ENCODE data around the gene FBLN5. TPM values are rescaled to one million over a fixed set of nuclear protein-coding genes. Genes with fewer than 3 reads are reported as not detected.

The FBLN5 gene
- total and polyA plus RNA-seq, 2 experiments from 2014 or later, result 157 to 337 TPM

- Histone ChIP-seq H3K27me3 (no peaks in the 10 kb centered on the region), H3K9me2 (replicated peaks; ENCODE audit: insufficient read depth) (no peaks in the 10 kb centered on the region), H3K4me3 (no peak overlapping the region), H2AFZ (no peak overlapping the region), H3K4me2 (no peak overlapping the region), H3K4me1 (ENCODE audit: insufficient read depth) (no peaks in the 10 kb centered on the region), H3K36me3 (replicated peaks; ENCODE audit: insufficient read depth, low read depth) (no peaks in the 10 kb centered on the region), H4K20me1 (ENCODE audit: insufficient read depth, poor library complexity, severe bottlenecking) (no peaks in the 10 kb centered on the region), H3K27ac (no peak overlapping the region), H3K9me3 (ENCODE audit: low read depth) (no peaks in the 10 kb centered on the region), H3K79me2 (no peaks in the 10 kb centered on the region)
- 81% methylated on average over 4 of the region's 4 CpGs for WGBS (ENCODE audit: low lambda C conversion rate, missing lambda C conversion rate)
- TF ChIP-seq EZH2 (IDR thresholded peaks at IDR 0.05; ENCODE audit: borderline replicate concordance) (no peak), EZH2phosphoT487 (IDR thresholded peaks at IDR 0.05; ENCODE audit: low read depth, severe bottlenecking, unreplicated experiment) (no peak)
- TF ChIP-seq, protein P1, sequence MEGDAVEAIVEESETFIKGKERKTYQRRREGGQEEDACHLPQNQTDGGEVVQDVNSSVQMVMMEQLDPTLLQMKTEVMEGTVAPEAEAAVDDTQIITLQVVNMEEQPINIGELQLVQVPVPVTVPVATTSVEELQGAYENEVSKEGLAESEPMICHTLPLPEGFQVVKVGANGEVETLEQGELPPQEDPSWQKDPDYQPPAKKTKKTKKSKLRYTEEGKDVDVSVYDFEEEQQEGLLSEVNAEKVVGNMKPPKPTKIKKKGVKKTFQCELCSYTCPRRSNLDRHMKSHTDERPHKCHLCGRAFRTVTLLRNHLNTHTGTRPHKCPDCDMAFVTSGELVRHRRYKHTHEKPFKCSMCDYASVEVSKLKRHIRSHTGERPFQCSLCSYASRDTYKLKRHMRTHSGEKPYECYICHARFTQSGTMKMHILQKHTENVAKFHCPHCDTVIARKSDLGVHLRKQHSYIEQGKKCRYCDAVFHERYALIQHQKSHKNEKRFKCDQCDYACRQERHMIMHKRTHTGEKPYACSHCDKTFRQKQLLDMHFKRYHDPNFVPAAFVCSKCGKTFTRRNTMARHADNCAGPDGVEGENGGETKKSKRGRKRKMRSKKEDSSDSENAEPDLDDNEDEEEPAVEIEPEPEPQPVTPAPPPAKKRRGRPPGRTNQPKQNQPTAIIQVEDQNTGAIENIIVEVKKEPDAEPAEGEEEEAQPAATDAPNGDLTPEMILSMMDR (IDR thresholded peaks at IDR 0.05; ENCODE audit: poor library complexity), result no peak
- no peak for DNase-seq (ENCODE audit: low spot score)
These were observed 85.1 kb downstream of the FBLN5 start for GRCh38 chr14:91862417-91862816.

DNA sequence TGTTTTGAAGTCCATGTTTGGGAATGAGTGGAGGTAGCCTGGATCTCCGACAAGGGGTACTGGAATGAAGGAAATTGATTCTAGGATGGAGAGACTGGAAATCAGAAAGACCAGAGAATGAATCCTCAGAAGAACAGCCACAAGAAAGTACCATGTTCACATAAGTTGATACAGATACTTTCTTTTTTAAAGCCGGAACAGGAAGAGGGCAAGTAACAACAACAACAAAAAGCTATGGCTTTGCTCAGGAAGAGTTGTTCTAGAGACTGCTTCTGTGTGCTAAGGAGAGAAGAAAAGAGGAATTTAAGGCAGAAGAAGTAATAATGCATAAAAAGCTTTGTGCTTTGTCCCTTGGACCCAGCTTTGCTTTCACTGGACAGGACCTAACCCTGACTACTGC, 86.4 kb downstream of the FBLN5 start:
- DNase-seq (ENCODE audit: low spot score), result no peak
- H3K4me3 ChIP-seq, result no peak overlapping the region
- H3K9me2 ChIP-seq (replicated peaks; ENCODE audit: insufficient read depth), result no peaks in the 10 kb centered on the region
- no peaks in the 10 kb centered on the region for H3K79me2 ChIP-seq
- TF ChIP-seq EZH2 (IDR thresholded peaks at IDR 0.05; ENCODE audit: borderline replicate concordance) (no peak), EZH2phosphoT487 (IDR thresholded peaks at IDR 0.05; ENCODE audit: low read depth, severe bottlenecking, unreplicated experiment) (no peak)
- TF ChIP-seq, protein P1 (IDR thresholded peaks at IDR 0.05; ENCODE audit: poor library complexity), result no peak
- H3K27ac ChIP-seq, result no peak overlapping the region
- no peaks in the 10 kb centered on the region for H3K9me3 ChIP-seq (ENCODE audit: low read depth)
- H3K36me3 ChIP-seq (replicated peaks; ENCODE audit: insufficient read depth, low read depth), result no peaks in the 10 kb centered on the region
- 96% methylated on average over 2 of the region's 2 CpGs for WGBS (ENCODE audit: low lambda C conversion rate, missing lambda C conversion rate)
- H3K4me1 ChIP-seq (ENCODE audit: insufficient read depth), result no peaks in the 10 kb centered on the region
- H3K27me3 ChIP-seq, result no peaks in the 10 kb centered on the region
- no peak overlapping the region for H2AFZ ChIP-seq
- no peaks in the 10 kb centered on the region for H4K20me1 ChIP-seq (ENCODE audit: insufficient read depth, poor library complexity, severe bottlenecking)
- no peak overlapping the region for H3K4me2 ChIP-seq

- Histone ChIP-seq H3K36me3 (replicated peaks; ENCODE audit: insufficient read depth, low read depth) (no peaks in the 10 kb centered on the region), H3K4me3 (no peak overlapping the region), H2AFZ (no peak overlapping the region), H3K9me3 (ENCODE audit: low read depth) (no peaks in the 10 kb centered on the region), H4K20me1 (ENCODE audit: insufficient read depth, poor library complexity, severe bottlenecking) (no peaks in the 10 kb centered on the region), H3K79me2 (no peaks in the 10 kb centered on the region), H3K9me2 (replicated peaks; ENCODE audit: insufficient read depth) (no peaks in the 10 kb centered on the region), H3K4me2 (no peak overlapping the region), H3K27ac (no peak overlapping the region), H3K27me3 (no peaks in the 10 kb centered on the region), H3K4me1 (ENCODE audit: insufficient read depth) (no peaks in the 10 kb centered on the region)
- DNase-seq (ENCODE audit: low spot score), result no peak
- no peak for TF ChIP-seq EZH2phosphoT487 (IDR thresholded peaks at IDR 0.05; ENCODE audit: low read depth, severe bottlenecking, unreplicated experiment)
- TF ChIP-seq, protein P1 (IDR thresholded peaks at IDR 0.05; ENCODE audit: poor library complexity), result no peak
- no peak for TF ChIP-seq EZH2 (IDR thresholded peaks at IDR 0.05; ENCODE audit: borderline replicate concordance)
These were observed 87.3 kb downstream of the FBLN5 start for GRCh38 chr14:91860238-91860637.

Measured in hepatocyte (in vitro differentiated cells).